Stimulated activated effector memory CD8-positive, alpha-beta T cell treated with anti-CD3 and anti-CD28 coated beads, Interleukin-12 subunit alpha, Interleukin-12 subunit beta, amount 100 ng/mL, for 72 hours (primary cell): ENCODE measurements around the gene TTC31.
"Not testable (repeated sequence)": the region's sequence is repeated elsewhere in the genome, so short reads cannot be mapped to it uniquely, and the experiment has no call there.

ENCODE experiments used
- ATAC-seq: fragments of 150-1000 bp; cut with Tn5 transposase; 2 replicates; pipeline ENCODE4 v1.10.0; 2021
- DNase-seq, 2 donors: peaks; one replicate each; pipeline ENCODE4 v3.0.0; 2021 to 2022; ENCODE audit warnings: low spot score in 2 of 2
- H3K27ac Mint-ChIP-seq: one replicate; pipeline ENCODE4 v1.8.0; 2022; ENCODE audit warnings: mild to moderate bottlenecking, mixed read lengths
- H3K36me3 Mint-ChIP-seq: one replicate; pipeline ENCODE4 v1.8.0; 2022; ENCODE audit warnings: mild to moderate bottlenecking, mixed read lengths
- H3K4me1 Mint-ChIP-seq: one replicate; pipeline ENCODE4 v1.8.0; 2022; ENCODE audit warnings: mixed read lengths
- H3K4me3 Mint-ChIP-seq: one replicate; pipeline ENCODE4 v1.8.0; 2022; ENCODE audit warnings: mild to moderate bottlenecking, mixed read lengths
- H3K9me3 Mint-ChIP-seq: one replicate; pipeline ENCODE4 v1.8.0; 2022; ENCODE audit warnings: mixed read lengths

Gene TTC31

DNA sequence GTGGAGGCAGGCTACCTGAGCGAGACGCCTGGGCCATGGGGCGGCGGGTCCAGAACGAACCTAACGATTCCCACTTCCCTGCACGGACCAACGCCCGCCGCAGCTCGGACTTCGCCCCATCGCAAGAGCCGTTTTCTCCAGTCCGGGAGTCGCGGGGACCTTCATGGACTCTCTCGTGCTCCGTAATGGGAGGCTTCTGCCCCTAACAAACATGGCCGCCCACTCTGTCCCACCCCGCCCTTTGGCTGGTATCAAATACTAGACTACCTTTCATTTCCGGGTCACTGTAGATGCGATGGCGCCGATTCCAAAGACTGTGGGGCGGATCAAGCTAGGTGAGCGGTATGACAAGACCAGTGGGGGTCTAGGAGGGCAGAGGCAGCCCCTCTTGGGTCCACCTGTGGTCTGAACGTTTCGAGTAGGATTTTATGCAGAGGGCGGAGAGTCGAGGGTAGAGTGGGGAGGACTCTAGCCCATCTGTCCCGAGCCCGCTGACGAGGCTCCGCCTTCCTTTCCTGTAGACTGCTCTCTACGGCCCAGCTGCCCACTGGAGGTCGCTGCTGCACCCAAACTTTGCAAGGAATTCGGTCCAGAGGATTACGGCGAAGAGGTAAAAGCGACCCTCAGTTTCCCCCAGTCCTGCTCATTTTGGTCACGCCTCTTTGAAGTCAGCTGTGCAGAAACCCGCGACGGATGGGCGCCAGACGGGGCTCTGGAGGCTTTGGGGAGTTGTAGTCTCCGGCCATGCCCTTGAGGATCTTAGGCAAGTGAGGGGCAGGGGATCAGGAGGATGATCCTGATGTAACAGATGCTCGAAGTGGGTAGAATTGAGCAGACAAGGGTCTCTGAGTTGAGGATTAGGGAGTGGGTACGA lies at the start of gene TTC31, which contains the start of gene CCDC142:
TTC31 (plus strand) TSS at position 281 of the 874 bp plus-strand sequence; CDS start at position 296, 15 bp downstream.
CCDC142 (minus strand) TSS at position 198 of the 874 bp plus-strand sequence; CDS start at position 37, 161 bp downstream.
- H3K27ac Mint-ChIP-seq: peak within 1 kb of the TSS; percentile 95
- no peaks in the 10 kb centered on the region for H3K9me3 Mint-ChIP-seq
- H3K4me3 Mint-ChIP-seq: peak within 1 kb of the TSS; percentile 90
- H3K36me3 Mint-ChIP-seq: peaks cover 68% of the 10 kb centered on the region
- peaks cover 39% of the 10 kb centered on the region for H3K4me1 Mint-ChIP-seq
- DNase-seq (peak; percentile 79 to 96), ATAC-seq (peak; percentile 96)

GRCh38 chr2:74436111-74436805 lies 46.6 kb upstream of the TTC31 start:
- Mint-ChIP-seq H3K4me3 (no peak overlapping the region), H3K36me3 (no peaks in the 10 kb centered on the region), H3K27ac (no peak overlapping the region), H3K4me1 (peaks cover 17% of the 10 kb centered on the region), H3K9me3 (no peaks in the 10 kb centered on the region)
- ATAC-seq (no peak), DNase-seq (no peak)

- no peak for ATAC-seq
- DNase-seq: no peak
- Mint-ChIP-seq H3K4me3 (no peak overlapping the region), H3K4me1 (peaks cover 18% of the 10 kb centered on the region), H3K36me3 (no peaks in the 10 kb centered on the region), H3K9me3 (no peaks in the 10 kb centered on the region), H3K27ac (peak overlapping the region; percentile 18)
These were observed 45.8 kb upstream of the TTC31 start for GRCh38 chr2:74436848-74437695.

GRCh38 chr2:74438248-74438647 lies 44.6 kb upstream of the TTC31 start:
- H3K4me1 Mint-ChIP-seq: peaks cover 23% of the 10 kb centered on the region
- no peaks in the 10 kb centered on the region for H3K36me3 Mint-ChIP-seq
- H3K9me3 Mint-ChIP-seq: no peaks in the 10 kb centered on the region
- no peak overlapping the region for H3K4me3 Mint-ChIP-seq
- no peak overlapping the region for H3K27ac Mint-ChIP-seq
- no peak for ATAC-seq
- no peak for DNase-seq

- Mint-ChIP-seq H3K27ac (no peak overlapping the region), H3K36me3 (no peaks in the 10 kb centered on the region), H3K4me1 (peaks cover 23% of the 10 kb centered on the region), H3K9me3 (no peaks in the 10 kb centered on the region), H3K4me3 (peak overlapping the region; percentile 63)
- no peak for ATAC-seq
- DNase-seq: no peak
These were observed 43.5 kb upstream of the TTC31 start for GRCh38 chr2:74439373-74439772.

DNA sequence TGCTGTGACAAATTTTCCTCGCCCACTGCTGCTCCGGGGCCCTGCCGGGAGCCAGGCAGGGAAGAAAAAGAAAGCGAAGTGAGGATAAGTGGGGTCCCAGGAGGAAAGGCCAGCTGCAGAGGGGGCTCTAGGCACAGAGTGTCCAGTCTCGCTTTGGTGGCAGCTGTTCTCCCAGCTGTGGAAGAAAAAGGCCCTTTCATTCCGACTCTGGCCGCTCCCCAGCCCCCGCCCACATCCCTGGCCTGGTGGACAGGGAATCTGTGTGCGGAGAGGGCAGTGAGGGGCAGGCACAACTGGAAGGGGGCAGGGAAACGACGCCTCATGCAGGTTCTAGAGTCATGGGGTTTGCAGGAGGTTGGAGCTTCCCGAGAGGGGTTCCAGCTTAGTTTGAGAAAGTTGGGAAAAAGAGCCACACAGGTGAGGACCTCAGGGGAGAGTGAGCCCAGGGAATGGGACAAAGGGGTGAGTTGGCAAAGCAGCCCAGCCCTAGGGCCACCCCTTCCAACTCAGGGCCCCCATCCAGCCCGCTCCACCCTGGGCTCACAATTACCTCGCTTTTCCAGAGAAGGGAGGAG lies 43.0 kb upstream of the TTC31 start:
- no peak for ATAC-seq
- no peaks in the 10 kb centered on the region for H3K36me3 Mint-ChIP-seq
- H3K4me3 Mint-ChIP-seq: peak overlapping the region; percentile 63
- no peaks in the 10 kb centered on the region for H3K9me3 Mint-ChIP-seq
- H3K4me1 Mint-ChIP-seq: peaks cover 23% of the 10 kb centered on the region
- no peak for DNase-seq
- no peak overlapping the region for H3K27ac Mint-ChIP-seq

GRCh38 chr2:74440378-74441169 lies 42.3 kb upstream of the TTC31 start:
- Mint-ChIP-seq H3K4me1 (peaks cover 23% of the 10 kb centered on the region), H3K27ac (no peak overlapping the region), H3K9me3 (no peaks in the 10 kb centered on the region), H3K36me3 (no peaks in the 10 kb centered on the region), H3K4me3 (peak overlapping the region; percentile 63)
- DNase-seq (no peak), ATAC-seq (peak; percentile 88)

GRCh38 chr2:74441170-74441689 lies 41.7 kb upstream of the TTC31 start:
- Mint-ChIP-seq H3K9me3 (no peaks in the 10 kb centered on the region), H3K4me3 (peak overlapping the region; percentile 63), H3K36me3 (no peaks in the 10 kb centered on the region), H3K4me1 (peaks cover 23% of the 10 kb centered on the region), H3K27ac (no peak overlapping the region)
- peak; percentile 60 for ATAC-seq
- DNase-seq: no peak

GRCh38 chr2:74441690-74442482 lies 41.0 kb upstream of the TTC31 start, which contains the start of gene RTKN:
Gene RTKN (minus strand): TSS chr2:74441937. CDS start chr2:74441816, 121 bp downstream.
- peak within 1 kb of the TSS; percentile 77 for H3K27ac Mint-ChIP-seq
- H3K9me3 Mint-ChIP-seq: no peaks in the 10 kb centered on the region
- no peaks in the 10 kb centered on the region for H3K36me3 Mint-ChIP-seq
- ATAC-seq: peak; percentile 32
- no peak for DNase-seq
- peaks cover 23% of the 10 kb centered on the region for H3K4me1 Mint-ChIP-seq
- peak within 1 kb of the TSS; percentile 63 for H3K4me3 Mint-ChIP-seq

DNA sequence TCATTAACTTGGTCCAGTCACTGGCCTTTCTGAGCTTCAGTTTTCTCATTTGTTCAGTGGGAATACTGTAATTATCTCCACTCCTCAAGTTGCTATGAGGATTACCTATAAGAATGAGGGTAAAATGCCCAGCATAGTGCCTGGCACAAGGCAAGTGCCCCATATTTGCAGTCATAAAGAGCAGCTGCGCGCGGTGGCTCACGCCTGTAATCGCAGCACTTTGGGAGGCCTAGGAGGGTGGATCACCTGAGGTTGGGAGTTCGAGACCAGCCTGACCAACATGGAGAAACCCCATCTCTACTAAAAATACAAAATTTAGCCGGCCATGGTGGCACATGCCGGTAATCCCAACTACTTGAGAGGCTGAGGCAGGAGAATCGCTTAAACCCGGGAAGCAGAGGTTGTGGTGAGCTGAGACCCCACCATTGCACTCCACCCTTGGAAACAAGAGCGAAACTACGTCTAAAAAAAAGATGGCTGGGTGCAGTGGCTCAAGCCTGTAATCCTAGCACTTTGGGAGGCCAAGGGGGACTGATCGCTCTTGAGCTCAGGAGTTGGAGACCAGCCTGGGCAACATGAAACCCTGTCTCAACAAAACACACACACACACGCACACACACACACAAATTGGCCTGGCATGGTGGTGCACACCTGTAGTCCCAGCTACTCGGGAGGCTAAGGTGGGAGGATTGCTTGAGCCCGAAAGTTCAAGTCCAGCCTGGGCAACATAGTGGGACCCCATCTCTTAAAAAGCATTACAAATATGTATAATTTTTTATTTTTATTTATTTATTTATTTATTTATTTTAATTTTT lies 40.2 kb upstream of the TTC31 start:
- peaks cover 23% of the 10 kb centered on the region for H3K4me1 Mint-ChIP-seq
- H3K36me3 Mint-ChIP-seq, DNase-seq, H3K9me3 Mint-ChIP-seq, ATAC-seq: not testable (repeated sequence)
- H3K4me3 Mint-ChIP-seq: peak overlapping the region; percentile 63
- H3K27ac Mint-ChIP-seq: peak overlapping the region; percentile 77

GRCh38 chr2:74444498-74445318 lies 38.2 kb upstream of the TTC31 start:
- H3K27ac Mint-ChIP-seq: peak overlapping the region; percentile 18
- no peaks in the 10 kb centered on the region for H3K9me3 Mint-ChIP-seq
- H3K36me3 Mint-ChIP-seq: no peaks in the 10 kb centered on the region
- H3K4me1 Mint-ChIP-seq: peaks cover 18% of the 10 kb centered on the region
- H3K4me3 Mint-ChIP-seq: no peak overlapping the region
- DNase-seq (no peak), ATAC-seq (no peak)
